Parathyroid adenoma (tissue), 2 donors: ENCODE results near the gene PLA2G4B.

Experiments
- H2AFZ ChIP-seq: fragments of 300-600 bp; sonication (generic); one replicate; pipeline ENCODE4 v1.7.0; 2017; ENCODE audit warnings: antibody characterized with exemption, mild to moderate bottlenecking
- H3K27ac ChIP-seq: fragments of 300-600 bp; sonication (generic); one replicate; pipeline ENCODE4 v1.7.0; 2017
- H3K27me3 ChIP-seq: fragments of 300-600 bp; sonication (generic); one replicate; pipeline ENCODE4 v1.7.0; 2017; ENCODE audit warnings: low read length; ENCODE audit not compliant: control insufficient read depth, insufficient read depth
- H3K36me3 ChIP-seq: fragments of 300-600 bp; sonication (generic); one replicate; pipeline ENCODE4 v1.7.0; 2017; ENCODE audit warnings: low read length; ENCODE audit not compliant: control insufficient read depth, insufficient read depth
- H3K4me1 ChIP-seq: fragments of 300-600 bp; sonication (generic); one replicate; pipeline ENCODE4 v1.7.0; 2017; ENCODE audit warnings: control low read depth
- H3K4me2 ChIP-seq: fragments of 300-600 bp; sonication (generic); one replicate; pipeline ENCODE4 v1.7.0; 2017; ENCODE audit warnings: low read length
- H3K4me3 ChIP-seq: fragments of 300-600 bp; sonication (generic); one replicate; pipeline ENCODE4 v1.7.0; 2017; ENCODE audit warnings: low read depth, low read length
- H3K79me2 ChIP-seq: fragments of 300-600 bp; sonication (generic); one replicate; pipeline ENCODE4 v1.7.0; 2017; ENCODE audit warnings: control low read depth
- H3K9ac ChIP-seq: fragments of 300-600 bp; sonication (generic); one replicate; pipeline ENCODE4 v1.7.0; 2017; ENCODE audit warnings: mild to moderate bottlenecking
- H3K9me3 ChIP-seq: fragments of 300-600 bp; sonication (generic); one replicate; pipeline ENCODE4 v1.7.0; 2017; ENCODE audit warnings: low read length; ENCODE audit not compliant: control insufficient read depth
- TF ChIP-seq, protein P1 (sequence below): fragments of 300-600 bp; sonication (generic); IDR thresholded peaks from one replicate; pipeline ENCODE4 v1.7.0; 2017; ENCODE audit warnings: antibody characterized with exemption, mild to moderate bottlenecking
- donor health status: primary hyperparathyroidism.

Gene PLA2G4B

DNA sequence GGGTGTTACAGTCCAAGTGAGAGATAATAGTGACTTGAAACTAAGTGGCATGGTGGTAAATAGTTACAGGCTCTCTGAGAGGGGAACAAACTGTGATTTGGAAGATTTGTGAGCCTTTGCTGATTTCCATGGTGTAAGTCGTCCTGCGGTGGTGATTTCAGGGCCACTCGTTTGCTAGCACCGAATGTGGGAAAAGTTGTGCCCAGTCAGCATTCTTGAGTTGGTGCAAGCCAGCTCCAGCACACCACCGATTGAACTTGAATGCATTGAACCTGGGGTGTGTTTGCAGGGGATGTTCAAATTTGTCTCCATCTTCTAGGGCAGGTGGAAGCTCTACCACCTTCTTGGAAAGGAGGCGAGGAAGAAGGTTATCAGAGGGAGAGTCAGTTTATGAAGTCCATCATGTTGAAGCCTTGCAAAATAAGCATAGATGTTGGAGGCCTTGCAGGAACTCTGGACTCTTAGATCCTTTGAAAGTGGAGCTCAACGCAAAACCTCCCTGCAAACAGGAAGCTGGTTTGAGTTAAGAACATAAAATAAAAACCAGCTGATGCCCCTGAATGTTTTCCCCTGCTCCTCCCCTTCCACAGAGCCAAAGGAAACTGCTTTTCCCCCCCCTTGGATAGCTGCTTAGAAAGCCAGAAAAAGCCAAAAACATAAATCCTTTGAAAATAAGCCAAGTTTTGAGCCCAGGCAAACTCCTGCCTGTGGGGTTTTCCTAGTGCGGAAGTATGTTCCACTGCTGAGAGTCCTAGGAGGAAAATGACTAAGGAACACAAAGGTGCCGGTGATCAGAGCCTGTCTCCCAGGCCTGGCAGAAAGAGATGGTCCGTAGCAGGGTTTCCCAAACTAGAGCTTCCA, 42.4 kb upstream of the PLA2G4B start:
- H3K4me1 ChIP-seq, result no peaks in the 10 kb centered on the region
- no peak overlapping the region for H3K27ac ChIP-seq
- H3K27me3 ChIP-seq, result no peaks in the 10 kb centered on the region
- no peak overlapping the region for H3K4me3 ChIP-seq
- H3K4me2 ChIP-seq, result no peak overlapping the region
- no peaks in the 10 kb centered on the region for H3K9me3 ChIP-seq
- TF ChIP-seq, protein P1, sequence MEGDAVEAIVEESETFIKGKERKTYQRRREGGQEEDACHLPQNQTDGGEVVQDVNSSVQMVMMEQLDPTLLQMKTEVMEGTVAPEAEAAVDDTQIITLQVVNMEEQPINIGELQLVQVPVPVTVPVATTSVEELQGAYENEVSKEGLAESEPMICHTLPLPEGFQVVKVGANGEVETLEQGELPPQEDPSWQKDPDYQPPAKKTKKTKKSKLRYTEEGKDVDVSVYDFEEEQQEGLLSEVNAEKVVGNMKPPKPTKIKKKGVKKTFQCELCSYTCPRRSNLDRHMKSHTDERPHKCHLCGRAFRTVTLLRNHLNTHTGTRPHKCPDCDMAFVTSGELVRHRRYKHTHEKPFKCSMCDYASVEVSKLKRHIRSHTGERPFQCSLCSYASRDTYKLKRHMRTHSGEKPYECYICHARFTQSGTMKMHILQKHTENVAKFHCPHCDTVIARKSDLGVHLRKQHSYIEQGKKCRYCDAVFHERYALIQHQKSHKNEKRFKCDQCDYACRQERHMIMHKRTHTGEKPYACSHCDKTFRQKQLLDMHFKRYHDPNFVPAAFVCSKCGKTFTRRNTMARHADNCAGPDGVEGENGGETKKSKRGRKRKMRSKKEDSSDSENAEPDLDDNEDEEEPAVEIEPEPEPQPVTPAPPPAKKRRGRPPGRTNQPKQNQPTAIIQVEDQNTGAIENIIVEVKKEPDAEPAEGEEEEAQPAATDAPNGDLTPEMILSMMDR, result no peak
- H3K79me2 ChIP-seq, result no peaks in the 10 kb centered on the region
- H3K36me3 ChIP-seq, result no peaks in the 10 kb centered on the region
- no peak overlapping the region for H3K9ac ChIP-seq
- H2AFZ ChIP-seq, result no peak overlapping the region

DNA sequence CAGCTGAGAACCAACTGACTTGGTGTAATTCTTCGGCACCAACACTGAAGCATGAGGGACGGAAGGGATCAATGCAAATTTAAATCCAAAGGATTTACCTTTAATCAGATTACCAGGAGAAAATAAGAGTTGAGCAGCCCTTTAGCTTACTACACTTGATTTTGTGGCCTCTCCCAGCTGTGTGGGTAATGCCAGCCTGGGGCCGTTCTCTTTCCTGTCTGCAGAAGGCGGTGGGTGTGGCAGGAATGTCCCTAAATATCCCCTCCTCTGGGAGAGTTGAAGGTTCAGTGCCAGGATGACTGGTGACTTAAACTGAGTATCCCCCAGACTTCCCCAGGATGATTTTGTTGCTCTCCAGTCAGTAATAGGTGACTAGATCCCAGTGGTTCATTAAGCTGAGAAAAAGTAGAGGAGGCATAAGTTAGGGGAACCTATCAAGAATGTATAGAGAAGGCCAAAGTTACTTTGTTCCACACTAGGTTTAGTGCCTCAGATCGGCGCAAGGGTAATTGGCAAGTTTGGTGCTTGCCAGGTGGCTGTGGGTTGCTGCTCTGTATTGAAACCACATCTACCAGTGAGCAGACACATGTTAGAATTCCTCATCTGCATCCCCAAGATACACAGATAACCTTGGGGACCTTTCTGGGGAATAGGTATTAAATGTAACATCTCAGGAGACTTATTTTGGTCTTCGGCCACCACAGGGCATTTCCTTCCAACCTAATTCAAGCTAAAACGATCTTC, 41.3 kb upstream of the PLA2G4B start:
- no peak overlapping the region for H2AFZ ChIP-seq
- TF ChIP-seq, protein P1, result no peak
- H3K4me2 ChIP-seq, result no peak overlapping the region
- no peaks in the 10 kb centered on the region for H3K79me2 ChIP-seq
- H3K4me1 ChIP-seq, result no peaks in the 10 kb centered on the region
- H3K27me3 ChIP-seq, result no peaks in the 10 kb centered on the region
- no peaks in the 10 kb centered on the region for H3K9me3 ChIP-seq
- no peak overlapping the region for H3K27ac ChIP-seq
- no peaks in the 10 kb centered on the region for H3K36me3 ChIP-seq
- H3K4me3 ChIP-seq, result no peak overlapping the region
- no peak overlapping the region for H3K9ac ChIP-seq

DNA sequence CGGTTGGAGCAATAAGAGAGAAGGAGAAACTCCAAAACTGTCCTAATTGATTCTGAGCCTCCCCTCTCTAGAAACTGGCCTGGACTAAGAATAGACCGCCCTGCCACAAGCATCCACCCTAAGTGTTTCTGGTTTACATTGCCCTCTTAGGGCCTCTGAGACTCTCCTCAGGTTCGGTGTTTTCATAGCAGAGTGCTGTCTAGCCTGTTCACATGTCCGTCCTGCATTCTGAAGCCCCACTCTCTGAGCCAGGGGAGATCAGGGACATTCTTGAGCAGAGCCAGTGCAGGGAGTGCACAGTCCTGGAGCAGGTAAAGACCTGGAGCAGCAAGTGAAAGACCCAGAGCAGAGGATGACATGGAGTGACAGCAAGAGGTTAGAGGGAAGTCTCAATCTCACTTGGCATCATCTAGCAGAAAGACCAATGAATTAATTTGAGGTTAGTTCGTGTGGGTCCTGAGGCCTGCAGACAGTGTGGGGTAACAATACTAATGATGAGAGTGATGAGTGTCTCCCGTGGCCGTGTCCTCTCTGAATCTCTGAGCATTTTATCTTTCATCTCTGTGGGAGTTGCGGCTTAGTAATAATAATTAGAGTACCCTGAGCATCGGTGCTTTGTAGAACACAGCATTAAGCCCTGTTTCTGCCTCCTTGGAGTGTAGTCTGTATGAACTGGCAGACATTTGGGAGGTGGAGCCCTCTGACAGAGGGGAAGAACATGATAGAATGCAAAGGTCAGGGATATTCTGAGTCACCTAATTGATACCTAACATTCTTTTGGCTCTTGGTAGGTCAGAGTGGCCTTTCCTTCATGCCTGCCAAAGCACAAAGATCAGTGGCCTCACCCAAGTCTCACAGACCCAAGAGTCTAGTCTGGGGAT, 39.8 kb upstream of the PLA2G4B start:
- TF ChIP-seq, protein P1, result no peak
- H3K36me3 ChIP-seq, result no peaks in the 10 kb centered on the region

DNA sequence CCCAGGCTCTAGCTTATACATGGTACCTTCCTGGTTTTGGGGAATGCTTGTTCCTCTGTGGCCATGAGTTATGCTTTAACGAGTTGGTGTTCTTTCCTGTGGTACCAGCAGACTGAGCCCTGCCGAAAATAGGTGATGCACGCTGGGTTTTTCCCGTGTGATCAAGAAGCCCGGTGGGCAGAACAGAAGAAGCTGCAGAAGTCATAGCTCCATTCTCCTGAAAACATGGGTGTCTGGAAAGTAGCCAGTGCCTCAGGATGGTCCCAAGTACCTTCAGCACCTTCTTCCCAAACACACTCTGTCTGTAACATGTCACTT, 39.2 kb upstream of the PLA2G4B start:
- Histone ChIP-seq H3K4me1 (no peaks in the 10 kb centered on the region), H3K79me2 (no peaks in the 10 kb centered on the region), H3K36me3 (no peaks in the 10 kb centered on the region), H3K9me3 (no peaks in the 10 kb centered on the region), H3K9ac (no peak overlapping the region), H2AFZ (no peak overlapping the region), H3K27ac (no peak overlapping the region), H3K27me3 (no peaks in the 10 kb centered on the region), H3K4me3 (no peak overlapping the region), H3K4me2 (no peak overlapping the region)
- TF ChIP-seq, protein P1, result no peak

More for the DNA sequence above, 39.8 kb upstream of the PLA2G4B start:
- Histone ChIP-seq H3K9me3 (no peaks in the 10 kb centered on the region), H2AFZ (no peak overlapping the region), H3K27ac (no peak overlapping the region), H3K4me1 (no peaks in the 10 kb centered on the region), H3K9ac (no peak overlapping the region), H3K4me2 (no peak overlapping the region), H3K4me3 (no peak overlapping the region), H3K79me2 (no peaks in the 10 kb centered on the region), H3K27me3 (no peaks in the 10 kb centered on the region)
